HK-2 (cell line): ENCODE measurements around the gene SFXN5.
"Not testable (repeated sequence)": the region's sequence is repeated elsewhere in the genome, so short reads cannot be mapped to it uniquely, and the experiment has no call there.

Source experiments
- DNase-seq: peaks from one replicate; pipeline ENCODE4 v3.0.0-alpha.2; 2018; ENCODE audit not compliant: unreplicated experiment

Gene SFXN5

DNA sequence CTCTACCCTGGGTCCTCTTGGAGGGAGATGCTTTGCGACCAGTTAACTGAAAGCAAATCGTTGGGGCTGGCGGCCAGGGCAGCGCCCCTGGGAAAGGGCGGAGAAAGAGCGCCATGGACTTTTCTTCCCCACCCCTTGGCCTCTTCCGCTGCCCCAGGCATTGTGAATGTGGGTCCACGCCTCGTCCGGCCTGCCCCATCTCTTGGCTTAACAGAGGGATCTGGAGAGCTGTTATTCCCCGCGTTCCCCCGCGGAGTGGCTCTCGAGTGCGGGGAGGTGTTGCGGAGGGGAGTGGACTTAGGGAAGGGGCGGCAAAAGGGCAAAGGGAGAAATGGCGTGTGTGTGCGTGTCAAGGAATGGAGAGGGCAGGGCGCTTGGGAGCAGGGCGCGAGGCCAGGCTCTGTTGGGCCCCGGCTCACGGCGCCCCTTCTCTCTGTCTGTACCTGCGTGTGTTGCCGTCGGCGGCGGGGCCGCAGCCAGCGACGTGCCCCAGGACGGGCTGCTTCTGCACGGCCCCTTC, 147.6 kb downstream of the SFXN5 start:
- no peak for DNase-seq

DNA sequence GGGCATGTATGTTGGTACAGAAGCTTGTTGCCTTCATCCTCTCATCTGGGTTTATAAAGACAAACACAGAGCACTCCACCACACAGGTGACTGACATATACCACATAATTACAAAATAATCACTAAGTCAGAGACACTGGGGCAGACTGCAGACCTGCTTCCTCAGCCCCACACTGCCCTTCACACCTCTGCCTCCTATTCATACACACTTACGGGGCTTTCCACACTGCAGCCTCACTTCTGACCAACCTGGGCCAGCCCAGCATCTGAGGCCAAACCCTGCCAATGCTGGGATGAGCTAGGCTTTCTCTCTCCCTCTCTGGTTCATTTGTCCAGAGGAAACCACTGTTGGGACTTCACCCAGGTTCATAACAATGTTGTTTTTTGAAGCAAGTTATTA, 149.7 kb downstream of the SFXN5 start:
- no peak for DNase-seq

DNA sequence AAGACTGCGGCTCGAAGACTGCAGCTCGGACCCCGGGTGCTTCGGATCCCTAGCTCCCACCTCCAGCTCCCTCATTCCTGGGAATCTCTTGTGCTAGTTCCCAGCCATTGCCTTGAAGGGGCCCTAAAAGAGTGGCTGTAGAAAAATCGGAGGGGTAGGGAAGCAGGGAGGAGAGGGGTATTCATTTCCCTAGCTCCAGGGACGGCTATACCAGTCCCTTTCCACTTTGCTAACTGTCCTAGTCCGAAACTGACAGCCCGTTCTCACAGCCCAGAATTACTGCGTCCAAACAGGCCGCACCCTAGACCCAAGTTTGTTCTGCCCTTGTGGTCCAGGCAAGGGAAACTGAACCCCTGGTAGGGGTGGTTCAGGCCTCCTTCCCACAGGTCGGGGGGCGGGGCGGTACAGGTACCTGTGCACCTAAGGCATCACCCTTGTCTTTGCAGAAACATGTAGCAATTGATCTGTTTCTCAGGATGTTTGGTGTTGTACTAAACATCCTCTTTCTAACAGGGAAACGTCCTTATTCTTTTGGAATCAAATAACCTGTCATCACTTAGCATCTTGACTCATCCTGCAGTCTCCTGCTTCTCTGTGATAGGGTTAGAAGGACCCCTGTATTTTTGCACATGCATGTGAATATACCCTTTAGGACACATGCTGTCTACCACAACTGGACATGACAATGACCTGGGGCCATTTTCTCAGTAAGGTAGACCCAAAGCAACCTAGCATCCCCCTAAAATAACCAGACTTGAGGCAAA, 150.2 kb downstream of the SFXN5 start:
- DNase-seq: no peak

DNA sequence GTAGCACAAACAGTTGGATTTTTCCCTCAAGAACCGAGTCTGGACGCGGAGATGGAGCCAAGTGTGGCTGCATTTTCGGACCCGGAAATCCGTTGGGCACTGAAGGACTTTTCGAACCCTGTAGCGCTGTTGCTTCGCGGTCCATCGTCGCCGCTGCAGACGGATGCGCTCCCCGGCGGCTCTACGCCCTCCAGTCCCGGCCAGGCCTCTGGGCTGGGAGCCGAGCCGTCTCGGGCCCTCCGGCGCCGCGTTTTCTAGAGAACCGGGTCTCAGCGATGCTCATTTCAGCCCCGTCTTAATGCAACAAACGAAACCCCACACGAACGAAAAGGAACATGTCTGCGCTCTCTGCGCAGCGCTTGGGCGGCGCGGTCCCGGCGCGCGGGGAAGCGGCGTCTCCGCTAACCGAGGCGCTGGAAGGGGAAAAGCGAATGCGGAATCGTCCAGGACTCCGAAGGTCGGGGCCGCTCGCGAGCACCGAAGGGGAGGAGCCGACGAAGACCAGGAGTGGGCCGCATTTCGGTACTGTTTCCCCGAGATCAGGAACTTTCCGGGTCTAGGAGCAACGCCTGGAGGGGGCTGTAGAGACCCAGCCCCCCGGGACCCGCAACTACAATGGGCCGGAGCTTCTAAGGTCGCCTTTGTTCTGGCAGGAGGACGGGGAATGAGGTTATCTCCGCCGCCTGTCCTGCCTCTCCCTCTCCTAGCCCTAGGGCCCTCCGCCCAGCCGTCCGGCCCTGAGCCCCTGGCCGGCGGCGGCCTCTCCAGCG, 151.0 kb downstream of the SFXN5 start:
- DNase-seq: no peak

DNA sequence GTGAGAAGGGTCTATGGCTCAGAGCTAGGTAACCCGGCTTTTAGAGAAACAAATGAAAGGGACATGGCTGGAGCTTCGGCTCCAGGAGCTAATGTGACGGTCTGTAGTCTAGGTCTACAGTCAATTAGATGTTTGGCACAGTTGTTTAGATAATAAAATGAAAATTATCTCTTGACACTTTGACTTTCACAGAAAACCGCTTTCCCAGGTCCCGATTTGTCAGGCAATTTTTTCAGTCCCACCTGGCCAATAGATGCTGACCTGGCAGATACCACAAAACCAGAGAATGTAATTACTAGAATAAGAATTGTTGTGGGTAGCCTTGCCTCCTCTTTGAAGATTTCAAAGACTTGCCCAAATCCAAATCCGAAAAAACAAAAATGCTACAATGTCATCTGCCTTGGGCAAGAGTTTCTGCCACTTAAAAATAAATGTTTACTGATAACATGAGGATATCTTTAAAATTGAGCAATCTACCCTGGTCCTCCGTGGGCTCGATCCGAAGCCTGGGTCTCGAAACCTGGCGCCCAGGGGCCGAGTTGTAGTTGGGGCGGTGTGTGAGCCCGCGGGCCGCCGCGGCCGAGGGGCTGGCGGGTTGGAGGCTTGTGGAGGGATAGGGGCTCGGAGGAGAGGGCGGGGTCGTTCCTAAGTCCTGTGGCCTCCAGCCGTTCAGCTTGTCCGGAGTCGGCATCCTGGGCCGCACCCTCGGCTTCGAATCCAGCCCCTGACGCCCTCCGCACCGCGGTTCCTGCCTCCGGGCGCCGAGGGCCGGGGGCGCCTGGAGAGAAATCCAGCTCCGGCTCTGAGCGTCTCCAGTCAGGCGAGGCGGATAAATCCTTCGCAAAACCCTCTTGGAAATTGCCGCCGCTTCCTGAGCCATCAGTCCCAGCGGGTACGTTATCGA, 151.8 kb downstream of the SFXN5 start:
- DNase-seq: no peak

DNA sequence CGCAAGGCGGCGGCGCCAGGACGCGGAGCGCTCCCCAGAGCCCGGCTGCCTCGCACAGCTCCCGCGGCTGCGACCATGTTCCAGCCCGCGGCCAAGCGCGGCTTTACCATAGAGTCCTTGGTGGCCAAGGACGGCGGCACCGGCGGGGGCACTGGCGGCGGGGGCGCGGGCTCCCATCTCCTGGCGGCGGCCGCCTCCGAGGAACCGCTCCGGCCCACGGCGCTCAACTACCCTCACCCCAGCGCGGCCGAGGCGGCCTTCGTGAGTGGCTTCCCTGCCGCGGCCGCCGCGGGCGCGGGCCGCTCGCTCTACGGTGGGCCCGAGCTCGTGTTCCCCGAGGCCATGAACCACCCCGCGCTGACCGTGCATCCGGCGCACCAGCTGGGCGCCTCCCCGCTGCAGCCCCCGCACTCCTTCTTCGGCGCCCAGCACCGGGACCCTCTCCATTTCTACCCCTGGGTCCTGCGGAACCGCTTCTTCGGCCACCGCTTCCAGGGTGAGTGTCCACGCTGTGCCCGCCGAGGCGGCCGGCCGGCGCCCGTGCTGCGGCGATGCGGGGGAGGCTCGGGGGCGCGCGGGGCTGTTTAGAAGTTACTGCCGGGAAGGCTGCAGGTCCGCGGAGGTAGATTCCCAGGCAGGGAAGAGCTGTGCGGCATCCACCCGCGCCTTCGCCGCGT, 153.5 kb downstream of the SFXN5 start:
- DNase-seq: no peak

DNA sequence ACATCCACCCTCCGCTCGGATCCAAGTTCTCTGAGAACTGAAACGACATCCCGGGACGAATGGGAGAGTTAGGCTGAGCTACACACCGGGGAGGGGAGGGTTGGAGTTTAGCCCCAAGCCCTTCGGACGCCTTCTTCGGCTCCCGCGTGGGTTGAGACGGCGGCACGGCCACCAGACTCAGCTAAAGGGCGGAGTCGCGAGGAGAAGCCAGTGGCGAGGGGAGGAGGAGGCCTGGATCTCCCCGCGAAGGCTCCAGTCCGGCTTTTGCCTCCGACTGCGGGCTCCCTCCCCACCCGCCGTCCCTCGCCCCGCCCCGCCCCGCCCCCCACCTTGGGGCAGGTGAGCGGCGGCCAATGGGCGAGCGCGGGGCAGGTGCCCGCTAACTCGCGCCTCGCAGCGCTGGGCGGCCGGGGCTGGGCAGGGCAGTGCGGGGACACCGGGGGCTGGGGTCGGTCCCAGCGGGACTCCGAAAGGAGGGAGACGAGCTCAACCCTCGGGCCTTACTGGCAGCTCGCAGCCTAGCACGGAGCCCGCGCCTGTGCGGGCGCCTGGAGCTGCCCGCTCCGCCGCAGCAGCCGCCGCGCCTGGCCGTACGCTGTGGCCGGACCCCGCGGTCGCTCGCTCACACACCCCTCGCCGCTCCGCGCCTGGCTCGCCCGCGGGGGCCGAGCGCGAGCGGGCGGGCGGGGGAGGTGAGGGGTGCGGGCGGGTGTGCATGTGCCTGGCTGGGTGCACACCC, 154.2 kb downstream of the SFXN5 start, which contains the start of gene EMX1:
Gene EMX1 (plus strand): TSS at position 382 of the 739 bp plus-strand sequence. CDS start 334 bp downstream, at position 716.
- DNase-seq: peak; percentile 66

DNA sequence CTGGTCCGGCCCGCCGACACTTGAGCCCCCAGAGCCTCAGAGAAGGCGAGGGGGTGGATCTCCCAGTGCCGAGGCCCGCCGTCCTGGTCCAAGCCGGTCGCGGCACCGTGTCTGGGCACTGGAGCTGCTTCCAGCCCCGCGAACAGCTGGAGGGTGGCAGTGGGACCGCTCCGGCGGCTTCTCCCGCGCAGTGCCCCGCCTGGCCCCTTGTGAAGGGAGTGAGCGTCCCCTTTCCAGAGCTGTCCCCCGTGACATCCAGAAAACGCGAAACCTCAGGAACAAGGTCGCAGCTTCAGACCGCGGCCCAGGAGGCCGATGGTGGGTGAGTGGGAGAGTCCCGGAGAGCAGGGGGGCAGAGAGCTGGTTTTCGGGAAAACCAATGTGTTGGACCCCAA, 154.8 kb downstream of the SFXN5 start:
- no peak for DNase-seq

DNA sequence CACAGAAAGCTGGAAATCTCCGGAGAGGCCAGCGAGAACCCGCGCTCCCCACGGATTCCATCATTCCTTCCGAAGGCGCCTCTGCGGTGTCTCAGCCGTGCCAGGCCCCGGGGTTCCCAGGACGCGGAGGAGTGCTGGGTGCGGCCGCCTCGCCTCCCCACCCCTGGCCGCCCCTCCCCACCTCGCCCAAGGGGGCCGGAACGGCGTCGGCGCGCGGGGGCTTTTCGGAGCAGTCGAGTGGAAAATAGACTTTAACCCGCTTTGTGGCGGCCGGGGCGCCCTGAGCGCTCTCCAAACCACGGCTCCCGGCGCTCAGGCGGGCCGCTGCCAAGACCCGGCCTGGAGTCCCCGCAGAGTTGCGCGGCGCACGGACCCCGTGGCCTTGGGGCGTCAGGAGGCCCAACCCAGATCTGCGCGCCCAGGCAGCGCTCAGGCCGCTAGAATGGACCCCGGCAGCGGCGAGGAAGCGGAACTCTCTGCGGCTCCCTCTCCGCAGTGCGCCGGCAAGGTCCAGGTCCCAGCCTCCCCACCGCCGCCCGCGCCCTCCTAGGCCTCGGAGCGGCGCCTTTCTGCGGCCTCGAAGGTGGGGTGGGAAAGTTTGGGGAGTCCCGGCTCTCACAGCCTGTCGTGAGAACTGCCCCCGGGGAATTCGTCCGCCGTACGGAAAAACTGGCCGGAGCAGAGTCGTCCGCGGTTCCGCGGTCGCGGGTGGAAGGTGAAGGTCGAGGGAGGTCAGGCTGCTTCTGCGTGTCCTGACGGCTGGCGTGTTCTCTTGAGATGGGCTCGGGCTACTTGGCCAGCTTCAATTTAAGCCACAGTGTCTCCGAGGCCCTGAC, 155.4 kb downstream of the SFXN5 start:
- peak; percentile 56 for DNase-seq

DNA sequence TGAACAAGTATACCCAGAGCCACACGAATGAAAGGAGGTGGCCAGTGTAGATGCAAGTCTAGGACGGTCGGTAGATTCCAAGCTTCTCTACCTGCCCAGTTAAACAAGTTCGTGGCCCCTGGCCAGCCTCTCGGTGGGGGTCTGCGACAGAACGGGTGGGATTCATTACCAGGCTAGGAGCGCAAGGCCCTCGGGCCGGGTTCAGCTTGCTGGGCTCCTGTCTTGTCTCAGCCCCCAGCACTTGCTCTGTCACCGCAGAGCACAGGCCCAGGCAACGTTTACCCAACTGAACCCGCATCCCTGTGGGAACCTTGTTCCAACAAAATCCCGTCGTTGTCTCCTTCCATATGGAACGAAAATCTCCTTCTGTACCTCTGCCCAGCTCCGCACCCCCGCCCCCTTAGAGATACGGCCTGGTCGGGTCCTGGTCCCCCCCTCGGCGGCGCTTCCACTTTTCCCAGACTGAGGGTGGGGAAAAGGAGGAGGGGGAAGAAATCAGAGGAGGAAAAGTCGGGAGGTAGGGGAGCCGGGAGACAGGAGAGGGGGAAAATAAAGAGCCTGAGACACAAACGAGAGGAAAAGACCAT, 156.1 kb downstream of the SFXN5 start:
- DNase-seq: no peak

DNA sequence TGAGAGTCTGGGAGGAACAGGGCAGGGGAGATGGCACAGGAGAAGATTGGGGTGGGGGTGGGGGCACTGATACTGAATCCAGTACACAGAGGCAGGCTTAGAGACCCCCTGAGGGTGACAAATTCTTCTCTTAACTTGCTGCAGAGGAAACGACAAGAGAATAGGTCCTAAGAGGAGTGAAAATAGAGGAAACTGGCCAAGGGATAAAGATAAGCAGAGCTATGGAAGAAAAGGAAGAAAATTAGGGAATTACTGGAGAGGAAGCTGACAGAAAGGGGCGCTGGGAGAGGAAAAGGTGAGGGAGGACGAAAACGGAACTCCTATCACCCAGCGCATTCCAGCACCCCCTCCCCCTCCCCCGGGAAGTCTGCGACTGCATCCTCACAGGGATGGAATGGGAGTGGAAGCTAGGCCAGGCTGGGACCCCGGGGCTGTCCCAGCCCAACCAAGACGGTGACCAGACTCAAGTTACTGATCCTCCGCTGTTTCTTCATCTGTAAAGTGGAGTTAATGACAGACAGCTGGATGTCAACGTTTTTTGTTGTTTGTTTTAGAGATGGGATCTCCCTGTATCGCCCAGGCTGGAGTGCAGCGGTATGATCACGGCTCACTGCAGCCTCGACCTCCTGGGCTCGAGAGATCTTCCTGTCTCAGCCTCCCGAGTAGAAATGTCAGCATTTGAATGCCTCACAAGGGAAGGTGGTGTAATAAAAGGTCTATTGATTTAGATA, 156.8 kb downstream of the SFXN5 start:
- no peak for DNase-seq

DNA sequence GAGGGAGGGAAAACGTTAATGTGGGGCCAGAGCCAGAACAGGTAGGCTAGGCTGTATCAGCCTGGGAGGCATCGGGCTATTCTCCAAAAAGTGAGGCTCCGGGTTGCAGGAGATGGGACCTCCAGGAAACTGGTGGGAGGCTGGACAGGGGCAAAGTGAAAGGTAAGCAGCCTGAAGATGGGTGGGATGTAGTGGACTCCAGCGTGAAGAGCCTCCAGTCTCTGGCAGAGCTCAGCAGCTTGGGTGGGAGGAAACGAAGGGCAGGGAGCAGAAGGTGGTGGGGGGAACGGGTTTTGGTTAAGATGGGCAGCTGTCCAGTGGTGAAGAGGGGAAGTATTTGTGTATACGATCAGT, 157.3 kb downstream of the SFXN5 start:
- DNase-seq: no peak

DNA sequence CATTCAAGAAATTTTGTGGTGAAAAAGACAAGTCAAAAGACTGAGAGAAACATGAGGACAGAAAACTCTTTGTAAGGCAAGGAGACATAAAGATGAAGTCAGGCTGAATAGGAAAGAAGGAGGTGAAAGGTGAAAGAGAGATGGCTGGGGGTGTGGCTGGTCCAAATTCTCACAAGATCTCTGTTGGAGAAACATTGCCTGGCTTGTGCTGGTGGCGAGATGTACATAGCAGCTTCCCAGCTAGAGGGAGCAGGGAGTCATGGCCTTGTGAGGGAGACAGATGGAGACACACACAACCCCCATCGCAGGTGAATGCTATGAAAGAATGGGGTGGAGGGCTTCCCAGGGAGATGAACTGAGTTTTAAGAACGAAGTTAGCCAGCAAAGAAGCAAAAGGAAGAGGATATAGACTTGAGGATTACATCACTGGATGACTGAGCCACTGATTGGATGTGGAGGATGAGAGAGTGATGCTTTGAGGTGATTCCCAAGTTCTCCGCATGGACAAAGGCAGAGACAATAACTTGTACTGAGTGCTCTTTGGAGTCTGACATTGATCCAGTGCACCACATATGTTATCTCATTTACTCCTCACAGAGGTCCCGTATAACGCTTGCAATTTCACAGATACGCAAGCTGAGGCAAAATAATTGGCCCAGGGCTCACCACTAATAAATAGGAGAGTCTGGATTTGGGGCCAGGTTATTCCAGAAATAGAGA, 157.9 kb downstream of the SFXN5 start:
- no peak for DNase-seq

DNA sequence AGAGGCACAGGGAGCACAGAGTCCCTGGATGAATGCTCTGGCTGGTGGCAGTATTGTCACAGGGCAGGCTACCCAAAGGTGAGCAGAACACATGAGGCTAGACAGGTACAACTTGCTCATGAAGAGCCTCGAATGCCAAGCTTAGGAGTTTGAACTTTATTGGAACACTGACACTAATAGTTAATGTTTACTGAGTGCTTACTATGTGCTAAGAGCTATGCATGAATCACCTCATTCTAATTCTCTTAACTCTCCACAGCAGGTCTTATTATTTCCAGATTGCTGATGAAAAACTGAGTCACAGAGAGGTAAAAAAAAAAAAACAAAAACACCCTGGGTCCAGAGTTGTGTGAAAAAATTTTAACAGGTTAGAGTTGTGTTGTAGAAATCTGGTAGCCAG, 160.3 kb downstream of the SFXN5 start:
- no peak for DNase-seq

DNA sequence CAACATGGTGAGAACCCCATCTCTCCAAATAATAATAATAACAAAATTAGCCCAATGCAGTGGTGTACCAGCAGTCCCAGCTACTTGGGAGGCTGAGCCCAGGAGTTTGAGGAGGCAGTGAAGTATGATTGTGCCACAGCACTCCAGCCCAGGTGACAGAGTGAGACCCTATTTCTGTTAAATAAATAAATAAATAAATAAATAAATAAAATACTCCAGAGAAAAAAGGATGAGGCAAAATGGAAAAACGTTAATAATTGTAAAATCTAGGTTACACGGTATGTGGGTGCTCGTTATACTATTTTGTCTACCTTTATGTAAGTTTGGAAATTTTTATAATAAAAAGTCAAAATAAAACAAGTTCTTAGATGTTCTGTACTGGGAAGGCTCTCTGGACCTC, 162.8 kb downstream of the SFXN5 start:
- no peak for DNase-seq

DNA sequence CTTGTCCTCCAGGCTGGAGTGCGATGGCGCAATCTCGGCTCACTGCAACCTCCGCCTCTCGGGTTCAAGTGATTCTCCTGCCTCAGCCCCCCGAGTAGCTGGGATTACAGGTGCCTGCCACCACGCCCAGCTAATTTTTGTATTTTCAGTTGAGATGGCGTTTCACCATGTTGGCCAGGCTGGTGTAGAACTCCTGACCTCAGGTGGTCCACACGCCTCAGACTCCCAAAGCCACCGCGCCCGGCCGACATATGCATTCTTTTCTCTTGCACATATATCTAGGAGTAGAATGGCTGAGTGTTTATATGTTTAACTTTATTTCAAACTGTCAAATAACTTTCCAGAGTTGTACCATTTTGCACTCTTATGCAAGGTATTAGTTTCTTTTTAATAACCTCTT, 164.1 kb downstream of the SFXN5 start:
- not testable (repeated sequence) for DNase-seq

DNA sequence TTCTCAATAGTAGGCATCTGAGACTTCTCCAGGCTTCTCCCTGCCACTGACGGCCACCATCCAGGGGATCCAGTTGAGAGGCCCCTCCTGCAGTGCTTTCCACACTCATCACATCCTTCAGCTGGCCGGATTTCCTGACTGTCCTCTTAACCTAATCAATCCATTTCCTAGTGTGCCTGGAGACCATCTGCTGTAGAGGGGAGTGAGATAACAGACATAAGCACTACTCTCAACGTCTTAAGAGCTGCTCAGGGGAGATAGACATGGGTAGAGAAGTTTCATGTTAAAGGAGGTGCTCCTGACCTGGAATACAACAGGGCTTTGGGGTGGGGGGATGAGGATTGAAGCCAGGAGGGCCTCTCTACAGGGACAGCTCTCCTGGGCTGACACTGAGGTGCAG, 170.1 kb downstream of the SFXN5 start:
- DNase-seq: no peak

DNA sequence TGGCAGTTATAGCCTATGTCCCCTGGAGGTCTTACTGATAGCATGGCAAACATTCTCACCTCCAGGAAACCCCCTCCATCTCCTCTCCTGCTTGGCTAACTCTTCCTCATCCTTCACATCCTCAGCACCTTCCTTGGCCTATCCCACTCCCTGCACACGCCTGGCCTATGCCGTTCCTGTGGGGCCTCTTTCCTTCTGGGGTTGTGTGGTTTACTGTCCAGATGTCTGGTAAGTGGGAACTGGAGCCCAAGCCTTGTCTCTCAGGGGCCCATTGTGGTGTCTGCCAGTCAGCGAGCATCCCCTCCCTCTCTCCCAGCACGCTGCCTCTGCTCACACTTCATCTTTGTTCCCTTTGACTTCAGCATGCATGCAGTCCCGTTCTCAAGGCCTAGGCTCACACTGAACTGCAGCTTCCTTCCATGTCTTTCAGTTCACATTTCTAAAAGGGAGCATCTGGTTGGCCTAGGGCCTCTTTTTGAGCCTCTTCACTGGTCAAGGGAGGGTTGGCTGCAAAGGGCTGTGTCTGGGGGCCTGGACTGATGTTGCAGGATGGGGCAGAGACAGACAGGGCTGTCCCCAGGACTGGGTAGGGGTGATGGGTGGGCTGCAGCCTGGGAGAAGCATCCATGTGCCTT, 171.2 kb downstream of the SFXN5 start:
- no peak for DNase-seq
